Upper lobe of left lung (tissue), 6 donors: ENCODE measurements around the gene AOC2. TPM values are rescaled to one million over a fixed set of nuclear protein-coding genes. Genes with fewer than 3 reads are reported as not detected.

Experiments
- ATAC-seq, 2 donors: fragments of 200-7000 bp; cut with Tn5 transposase; one replicate each; pipeline ENCODE4 v1.9.1; 2022; ENCODE audit warnings: mild to moderate bottlenecking in 2 of 2, moderate library complexity in 2 of 2; ENCODE audit not compliant: low FRiP score in 2 of 2
- DNase-seq, 2 donors: peaks; one replicate each; pipeline ENCODE4 v3.0.0-alpha.2; 2019 to 2020
- H3K27ac ChIP-seq, 4 donors: fragments of 200-600 bp; sonication (generic); one replicate each; pipeline ENCODE4 v1.5.1; 2016 to 2019
- H3K27me3 ChIP-seq, 4 donors: fragments of 200-600 bp; sonication (generic); one replicate each; pipeline ENCODE4 v1.5.1; 2017 to 2019
- H3K36me3 ChIP-seq, 4 donors: fragments of 200-600 bp; sonication (generic); one replicate each; pipeline ENCODE4 v1.5.1; 2016 to 2019
- H3K4me1 ChIP-seq, 4 donors: fragments of 200-600 bp; sonication (generic); one replicate each; pipeline ENCODE4 v1.5.1; 2018 to 2019
- H3K4me3 ChIP-seq, 4 donors: fragments of 200-600 bp; sonication (generic); one replicate each; pipeline ENCODE4 v1.5.1; 2017 to 2019; ENCODE audit warnings: mild to moderate bottlenecking in 2 of 4, moderate library complexity in 1 of 4
- H3K9me3 ChIP-seq, 4 donors: fragments of 200-600 bp; sonication (generic); one replicate each; pipeline ENCODE4 v1.5.1; 2018 to 2019
- EP300 ChIP-seq, 4 donors: sonication (generic); formaldehyde crosslinking; IDR thresholded peaks; one replicate each; pipeline ENCODE4 v1.5.1; 2017; ENCODE audit warnings: antibody characterized with exemption in 4 of 4, control low read depth in 2 of 4
- POLR2A ChIP-seq, 4 donors: fragments of 450-650 bp; IDR thresholded peaks; one replicate each; pipeline ENCODE4 v1.5.1; 2016 to 2017; ENCODE audit warnings: antibody characterized with exemption in 4 of 4, mild to moderate bottlenecking in 2 of 4
- POLR2AphosphoS5 ChIP-seq, 2 donors: sonication (generic); formaldehyde crosslinking; IDR thresholded peaks; one replicate each; pipeline ENCODE4 v1.5.1; 2017; ENCODE audit warnings: antibody characterized with exemption in 2 of 2
- WGBS, 2 donors: methylation state at CpG; one replicate each; pipeline ENCODE4 v1.1.5; 2017 to 2018; 5-methylcytosine and 5-hydroxymethylcytosine counted together
- total RNA-seq, 6 donors: library from RNA; depleted of rRNA in 4 of 6; stranded (reverse); fragments of >200 nt in 4 of 6; gene quantifications; one replicate each; pipeline versions ENCODE4 v1.1.0 to v1.2.1, GENCODE V29; 2016 to 2021
- TF ChIP-seq, protein P1 (sequence below), 6 experiments: fragments of 450-650 bp in 4 of 6; fragments of 200-600 bp in 2 of 6; sonication (generic) in 2 of 6; IDR thresholded peaks; one replicate each; pipeline ENCODE4 v1.5.1; 2016 to 2019; ENCODE audit warnings: antibody characterized with exemption in 6 of 6
- donor health status: DM: no; HTN: no; CAD: no; lungs with moderate emphysema.
- donor health status: DM: no; HTN: yes; CAD: no; lungs with severe emphysema.

AOC2 gene
- total RNA-seq, 6 donors from 2014 or later = 1.5 to 5.2 (median 2.9) TPM

DNA sequence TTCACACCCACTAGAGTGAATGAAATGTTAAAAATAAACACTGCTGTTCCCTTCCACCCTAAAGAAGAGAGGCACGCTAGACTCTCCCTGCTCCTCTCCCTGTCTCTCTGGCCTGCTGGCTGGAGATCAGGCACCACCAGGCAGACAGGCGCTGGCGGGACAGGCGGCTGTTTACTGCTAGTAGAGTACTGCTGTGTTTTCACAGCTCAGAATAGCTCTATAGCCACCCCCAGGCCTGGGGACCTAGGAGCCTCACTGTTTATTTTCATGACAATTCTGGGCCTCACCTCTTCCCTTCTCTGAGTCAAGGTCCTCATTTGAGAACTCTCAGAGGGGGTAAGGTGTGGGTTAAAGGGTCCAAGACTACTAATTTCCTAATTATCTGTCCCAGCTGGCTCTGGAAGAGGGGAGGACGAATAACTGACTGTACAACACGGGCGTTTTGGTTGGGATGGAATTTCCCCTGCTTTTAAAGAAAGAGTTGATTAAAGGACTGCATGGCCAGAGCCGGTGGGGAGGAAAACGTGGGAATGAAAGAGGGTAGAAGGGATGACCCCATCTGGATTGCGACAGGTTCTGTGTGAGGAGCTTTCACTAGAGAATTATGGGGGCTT is 47.3 kb downstream of the AOC2 start:
- H3K27ac ChIP-seq = peak overlapping the region; percentile 45 to 78 (median 73)
- 40 to 44% methylated on average over 10 of the region's 10 CpGs for WGBS, 2 donors
- DNase-seq (peak in 1 of 2 donors; percentile 31), ATAC-seq (peak; percentile 36 to 45)
- no peaks in the 10 kb centered on the region for H3K27me3 ChIP-seq
- peak in 1 of 2 donors; percentile 38 for TF ChIP-seq POLR2AphosphoS5 (IDR thresholded peaks at IDR 0.05)
- TF ChIP-seq, protein P1, sequence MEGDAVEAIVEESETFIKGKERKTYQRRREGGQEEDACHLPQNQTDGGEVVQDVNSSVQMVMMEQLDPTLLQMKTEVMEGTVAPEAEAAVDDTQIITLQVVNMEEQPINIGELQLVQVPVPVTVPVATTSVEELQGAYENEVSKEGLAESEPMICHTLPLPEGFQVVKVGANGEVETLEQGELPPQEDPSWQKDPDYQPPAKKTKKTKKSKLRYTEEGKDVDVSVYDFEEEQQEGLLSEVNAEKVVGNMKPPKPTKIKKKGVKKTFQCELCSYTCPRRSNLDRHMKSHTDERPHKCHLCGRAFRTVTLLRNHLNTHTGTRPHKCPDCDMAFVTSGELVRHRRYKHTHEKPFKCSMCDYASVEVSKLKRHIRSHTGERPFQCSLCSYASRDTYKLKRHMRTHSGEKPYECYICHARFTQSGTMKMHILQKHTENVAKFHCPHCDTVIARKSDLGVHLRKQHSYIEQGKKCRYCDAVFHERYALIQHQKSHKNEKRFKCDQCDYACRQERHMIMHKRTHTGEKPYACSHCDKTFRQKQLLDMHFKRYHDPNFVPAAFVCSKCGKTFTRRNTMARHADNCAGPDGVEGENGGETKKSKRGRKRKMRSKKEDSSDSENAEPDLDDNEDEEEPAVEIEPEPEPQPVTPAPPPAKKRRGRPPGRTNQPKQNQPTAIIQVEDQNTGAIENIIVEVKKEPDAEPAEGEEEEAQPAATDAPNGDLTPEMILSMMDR (IDR thresholded peaks at IDR 0.05) = no peak
- no peak for TF ChIP-seq EP300 (IDR thresholded peaks at IDR 0.05)
- peaks cover 43 to 55% (median 48%) of the 10 kb centered on the region in 4 donors for H3K4me1 ChIP-seq
- H3K4me3 ChIP-seq = no peak overlapping the region
- no peaks in the 10 kb centered on the region for H3K36me3 ChIP-seq
- no peaks in the 10 kb centered on the region for H3K9me3 ChIP-seq

DNA sequence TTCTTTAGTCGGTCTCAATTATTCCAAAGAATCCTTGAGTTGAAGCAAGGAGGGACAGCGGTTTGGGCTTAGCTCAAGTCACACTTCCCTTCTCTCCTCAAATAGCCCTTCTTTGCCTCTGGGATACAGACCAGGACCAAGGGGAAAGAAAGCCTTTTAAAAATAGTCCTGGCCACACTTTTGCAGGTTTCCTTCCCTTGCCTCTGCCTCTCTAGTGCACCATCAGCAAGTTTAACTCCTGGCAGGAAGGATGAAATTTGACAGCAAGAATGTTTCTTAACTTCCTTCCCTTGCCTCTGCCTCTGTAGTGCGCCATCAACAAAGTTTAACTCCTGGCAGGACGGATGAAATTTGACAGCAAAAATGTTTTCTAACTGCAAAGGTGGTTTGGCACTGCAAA is 49.0 kb downstream of the AOC2 start:
- Histone ChIP-seq H3K27me3 (no peaks in the 10 kb centered on the region), H3K9me3 (no peaks in the 10 kb centered on the region), H3K4me3 (no peak overlapping the region), H3K36me3 (no peaks in the 10 kb centered on the region), H3K27ac (peak overlapping the region; percentile 31 to 78 (median 74)), H3K4me1 (peaks cover 40 to 50% (median 44%) of the 10 kb centered on the region in 4 donors)
- no peak for DNase-seq
- TF ChIP-seq POLR2AphosphoS5 (IDR thresholded peaks at IDR 0.05) (no peak), EP300 (IDR thresholded peaks at IDR 0.05) (no peak), POLR2A (IDR thresholded peaks at IDR 0.05) (no peak)
- TF ChIP-seq, protein P1 (IDR thresholded peaks at IDR 0.05) = no peak
- ATAC-seq = no peak
- 11 to 16% methylated on average over 4 of the region's 4 CpGs for WGBS, 2 donors

DNA sequence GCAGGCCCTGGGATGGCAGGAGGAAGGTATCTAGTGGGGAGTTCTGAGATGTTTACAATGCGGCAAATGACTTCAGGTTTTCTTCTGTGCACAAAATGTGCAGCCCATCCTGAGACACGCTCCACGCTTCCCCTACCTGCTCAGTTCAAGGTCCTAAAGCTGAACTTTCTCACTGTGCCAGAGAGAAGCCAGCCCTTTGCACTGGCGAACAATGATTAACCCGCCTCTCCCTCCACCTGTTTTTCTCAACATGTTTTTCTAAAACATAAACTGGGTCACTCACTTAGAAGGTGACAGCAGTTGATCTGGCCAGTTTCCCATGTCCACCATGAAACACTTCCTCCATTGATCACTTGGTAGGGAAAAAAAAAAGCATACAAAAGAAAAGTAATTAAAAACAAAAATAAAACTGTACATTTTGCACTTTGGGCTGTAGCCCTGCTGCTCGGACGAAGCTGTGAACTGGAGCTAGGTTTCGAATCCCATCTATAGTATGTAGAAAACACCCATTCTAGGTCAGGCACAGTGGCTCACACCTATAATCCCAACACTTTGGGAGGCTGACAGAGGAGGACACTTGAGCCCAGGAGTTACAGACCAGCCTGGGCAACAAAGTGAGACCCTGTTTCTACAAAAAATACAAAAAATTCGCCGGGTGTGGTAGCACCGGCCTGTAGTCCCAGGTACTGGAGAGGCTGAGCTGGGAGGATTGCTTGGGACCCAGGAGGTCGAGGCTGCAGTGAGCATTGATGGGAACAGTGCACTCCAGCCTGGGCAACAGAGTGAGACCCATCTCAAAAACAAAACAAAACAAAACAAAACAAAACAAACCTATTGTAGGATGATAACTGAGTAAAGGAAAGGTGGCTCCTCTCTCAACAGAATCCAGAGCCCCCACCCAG is 50.2 kb downstream of the AOC2 start:
- Histone ChIP-seq H3K27me3 (no peaks in the 10 kb centered on the region), H3K36me3 (no peaks in the 10 kb centered on the region), H3K4me3 (no peak overlapping the region), H3K4me1 (peaks cover 40 to 50% (median 44%) of the 10 kb centered on the region in 4 donors), H3K27ac (peak overlapping the region; percentile 18 to 78 (median 74)), H3K9me3 (no peaks in the 10 kb centered on the region)
- DNase-seq = no peak
- TF ChIP-seq, protein P1 (IDR thresholded peaks at IDR 0.05) = no peak
- 69 to 78% methylated on average over 11 to 12 of the region's 12 CpGs for WGBS, 2 donors
- ATAC-seq = peak in 1 of 2 donors; percentile 6

DNA sequence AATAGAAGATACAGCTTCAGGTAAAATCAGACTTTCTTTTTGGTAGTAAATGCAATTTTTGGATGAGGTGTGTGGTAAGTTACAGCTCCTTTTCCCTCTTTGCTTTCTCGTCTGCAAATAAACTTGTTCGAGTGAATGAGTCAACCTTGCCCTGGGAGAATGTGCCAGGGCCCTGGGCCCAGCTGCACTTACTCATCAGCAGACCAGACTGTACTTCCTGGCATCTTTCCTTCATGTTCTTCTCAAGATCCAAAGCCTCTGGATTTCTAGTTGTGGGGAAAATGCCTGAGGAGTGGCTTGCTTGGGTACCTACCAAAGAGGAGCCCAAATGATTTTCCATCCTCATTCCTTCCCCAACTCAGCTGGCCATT is 50.8 kb downstream of the AOC2 start:
- peak; percentile 78 to 87 for ATAC-seq
- H3K36me3 ChIP-seq = no peaks in the 10 kb centered on the region
- H3K9me3 ChIP-seq = no peaks in the 10 kb centered on the region
- H3K27me3 ChIP-seq = no peaks in the 10 kb centered on the region
- DNase-seq = peak in 1 of 2 donors; percentile 76
- 23 to 28% methylated on average over 2 of the region's 2 CpGs for WGBS, 2 donors
- TF ChIP-seq POLR2AphosphoS5 (IDR thresholded peaks at IDR 0.05) = peak; percentile 37 to 71
- TF ChIP-seq, protein P1 (IDR thresholded peaks at IDR 0.05) = no peak
- H3K4me3 ChIP-seq = no peak overlapping the region
- peaks cover 40 to 50% (median 44%) of the 10 kb centered on the region in 4 donors for H3K4me1 ChIP-seq
- peak overlapping the region; percentile 18 to 72 (median 36) for H3K27ac ChIP-seq
